HepG2 (cell line): Measurements from ENCODE around the gene MMP24OS. TPM values are rescaled to one million over a fixed set of nuclear protein-coding genes. Genes with fewer than 3 reads are reported as not detected.

Source experiments
- ADNP ChIP-seq: sonication (generic); formaldehyde crosslinking; IDR thresholded peaks from 2 replicates; pipeline ENCODE4 v1.4.0; 2020; ENCODE audit warnings: missing genetic modification reagents
- ATRX ChIP-seq: sonication (generic); formaldehyde crosslinking; IDR thresholded peaks from 2 replicates; pipeline ENCODE4 v1.4.0; 2020; ENCODE audit warnings: missing genetic modification reagents, borderline replicate concordance
- EED ChIP-seq: sonication (generic); formaldehyde crosslinking; IDR thresholded peaks from 2 replicates; pipeline ENCODE4 v1.5.0; 2020; ENCODE audit warnings: mild to moderate bottlenecking, missing genetic modification reagents
- MED13 ChIP-seq: sonication (generic); formaldehyde crosslinking; IDR thresholded peaks from 2 replicates; pipeline ENCODE4 v1.5.0; 2020; ENCODE audit warnings: missing genetic modification reagents
- POLR2AphosphoS5 ChIP-seq: IDR thresholded peaks from 2 replicates; pipeline ENCODE4 v1.6.1; 2012; ENCODE audit warnings: low read depth, low read length
- PRDM4 ChIP-seq: sonication (generic); formaldehyde crosslinking; IDR thresholded peaks from 2 replicates; pipeline ENCODE4 v1.9.0; 2021; ENCODE audit warnings: missing genetic modification reagents, borderline replicate concordance
- RAD51 ChIP-seq: fragments of 450-650 bp; IDR thresholded peaks from 2 replicates; pipeline ENCODE4 v1.6.1; 2016; ENCODE audit warnings: borderline replicate concordance
- REL ChIP-seq: sonication (generic); formaldehyde crosslinking; conservative IDR thresholded peaks from 2 replicates; pipeline ENCODE4 v1.8.0; 2022; ENCODE audit warnings: mild to moderate bottlenecking, missing genetic modification reagents, moderate library complexity
- TBP ChIP-seq: sonication (generic); formaldehyde crosslinking; IDR thresholded peaks from 2 replicates; pipeline ENCODE4 v1.5.0; 2020; ENCODE audit warnings: missing genetic modification reagents
- YEATS2 ChIP-seq: sonication (generic); formaldehyde crosslinking; IDR thresholded peaks from 2 replicates; pipeline ENCODE4 v1.4.0; 2020; ENCODE audit warnings: missing genetic modification reagents, borderline replicate concordance
- ZBTB21 ChIP-seq: sonication (generic); formaldehyde crosslinking; IDR thresholded peaks from 2 replicates; pipeline ENCODE4 v1.4.0; 2020; ENCODE audit warnings: missing genetic modification reagents
- ZFP36 ChIP-seq: fragments of 150-350 bp; IDR thresholded peaks from 2 replicates; pipeline ENCODE4 v1.6.1; 2018; ENCODE audit warnings: borderline replicate concordance, low read length, low read depth; ENCODE audit not compliant: partially characterized antibody
- ZFP90 ChIP-seq: sonication (generic); formaldehyde crosslinking; IDR thresholded peaks from 2 replicates; pipeline ENCODE4 v1.8.0; 2022; ENCODE audit warnings: missing genetic modification reagents, mild to moderate bottlenecking, inconsistent platforms, borderline replicate concordance
- ZKSCAN5 ChIP-seq: sonication (generic); formaldehyde crosslinking; IDR thresholded peaks from 2 replicates; pipeline ENCODE4 v1.5.1; 2020; ENCODE audit warnings: mild to moderate bottlenecking, missing genetic modification reagents
- ZNF138 ChIP-seq: sonication (generic); formaldehyde crosslinking; IDR thresholded peaks from 2 replicates; pipeline ENCODE4 v1.5.0; 2020; ENCODE audit warnings: mild to moderate bottlenecking, low read depth, missing genetic modification reagents
- ZNF263 ChIP-seq: sonication (generic); formaldehyde crosslinking; IDR thresholded peaks from 2 replicates; pipeline ENCODE4 v1.4.0; 2020; ENCODE audit warnings: missing genetic modification reagents
- ZNF329 ChIP-seq: sonication (generic); formaldehyde crosslinking; IDR thresholded peaks from 2 replicates; pipeline ENCODE4 v1.9.0; 2021; ENCODE audit warnings: low read depth, mild to moderate bottlenecking, missing genetic modification reagents
- ZNF362 ChIP-seq: sonication (generic); formaldehyde crosslinking; IDR thresholded peaks from 2 replicates; pipeline ENCODE4 v1.4.0; 2020; ENCODE audit warnings: missing genetic modification reagents, mild to moderate bottlenecking, borderline replicate concordance
- ZNF501 ChIP-seq: sonication (generic); formaldehyde crosslinking; IDR thresholded peaks from 2 replicates; pipeline ENCODE4 v1.5.1; 2020; ENCODE audit warnings: mild to moderate bottlenecking, moderate library complexity, missing genetic modification reagents
- ZNF570 ChIP-seq: sonication (generic); formaldehyde crosslinking; IDR thresholded peaks from 2 replicates; pipeline ENCODE4 v1.4.0; 2020; ENCODE audit warnings: mild to moderate bottlenecking, missing genetic modification reagents, borderline replicate concordance
- ZNF670 ChIP-seq: sonication (generic); formaldehyde crosslinking; IDR thresholded peaks from 2 replicates; pipeline ENCODE4 v1.8.0; 2022; ENCODE audit warnings: mild to moderate bottlenecking, missing genetic modification reagents, borderline replicate concordance
- ZSCAN20 ChIP-seq: sonication (generic); formaldehyde crosslinking; IDR thresholded peaks from 2 replicates; pipeline ENCODE4 v1.4.0; 2020; ENCODE audit warnings: missing genetic modification reagents, mild to moderate bottlenecking, borderline replicate concordance
- polyA plus RNA-seq, 8 experiments: library from polyadenylated mRNA; depleted of rRNA in 3 of 8; stranded (reverse) in 7 of 8; unstranded in 1 of 8; fragments of >200 nt; fragmentation: Illumina TruSeq in 4 of 8; extraction: Trizol in 4 of 8; gene quantifications; 2 replicates each; pipeline versions ENCODE4 v1.2.1 to v1.2.3, GENCODE V29; 2011 to 2016; ENCODE audit warnings: low read depth in 4 of 8, missing spikeins in 1 of 8, mixed read lengths in 1 of 8; ENCODE audit not compliant: insufficient read depth in 1 of 8
- total RNA-seq, 5 experiments: library from RNA; depleted of rRNA; stranded (reverse); fragments of >200 nt; fragmentation: Illumina TruSeq; extraction: Trizol; gene quantifications; 2 replicates each; pipeline ENCODE4 v1.2.3, GENCODE V29; 2016; ENCODE audit warnings: low read depth in 1 of 5
- TF ChIP-seq, protein P1 (sequence below): IDR thresholded peaks from 2 replicates; pipeline ENCODE4 v1.6.1; 2016; ENCODE audit warnings: missing compliant biosample characterization, missing genetic modification reagents, borderline replicate concordance
- TF ChIP-seq, protein P2 (sequence below): sonication (generic); formaldehyde crosslinking; conservative IDR thresholded peaks from 2 replicates; pipeline ENCODE4 v1.8.0; 2022; ENCODE audit warnings: missing genetic modification reagents

Gene MMP24OS
- total and polyA plus RNA-seq, 2 of the 13 experiments (the other 11 are each of a cell fraction or from before 2014, with no cell fraction given): 6.0 to 8.5 TPM

GRCh38 chr20:35284267-35284991 lies 6.5 kb upstream of the MMP24OS start, which contains the start of gene EIF6 (continued):
- TF ChIP-seq PRDM4 (CRISPR knock-in tag) (peak; percentile 63; the same call in 1 of the 2 replicates), ZFP90 (CRISPR knock-in tag) (no peak; the same call in 1 of the 2 replicates), TBP (no peak), POLR2AphosphoS5 (peak; percentile 99), ZFP36 (no peak), ATRX (no peak), EED (CRISPR knock-in tag) (no peak), ZBTB21 (CRISPR knock-in tag) (peak; percentile 61), ZNF362 (CRISPR knock-in tag) (peak; percentile 39), ADNP (CRISPR knock-in tag) (no peak), ZNF570 (CRISPR knock-in tag) (peak; percentile 96), RAD51 (no peak), REL (CRISPR knock-in tag) (peak; percentile 91), YEATS2 (CRISPR knock-in tag) (peak; percentile 90; the same call in 1 of the 2 replicates), ZNF329 (CRISPR knock-in tag) (peak; percentile 59; the same call in 1 of the 2 replicates), ZNF670 (CRISPR knock-in tag) (peak; percentile 96; the same call in 1 of the 2 replicates), ZKSCAN5 (peak; percentile 73), ZNF263 (CRISPR knock-in tag) (no peak; the same call in 1 of the 2 replicates), ZNF501 (peak; percentile 91), ZSCAN20 (CRISPR knock-in tag) (no peak), MED13 (CRISPR knock-in tag) (0 out of 2 replicates have a peak, but pooled peaks have one; percentile 13), ZNF138 (CRISPR knock-in tag) (peak; percentile 19; the same call in 1 of the 2 replicates)
- TF ChIP-seq, protein P1, sequence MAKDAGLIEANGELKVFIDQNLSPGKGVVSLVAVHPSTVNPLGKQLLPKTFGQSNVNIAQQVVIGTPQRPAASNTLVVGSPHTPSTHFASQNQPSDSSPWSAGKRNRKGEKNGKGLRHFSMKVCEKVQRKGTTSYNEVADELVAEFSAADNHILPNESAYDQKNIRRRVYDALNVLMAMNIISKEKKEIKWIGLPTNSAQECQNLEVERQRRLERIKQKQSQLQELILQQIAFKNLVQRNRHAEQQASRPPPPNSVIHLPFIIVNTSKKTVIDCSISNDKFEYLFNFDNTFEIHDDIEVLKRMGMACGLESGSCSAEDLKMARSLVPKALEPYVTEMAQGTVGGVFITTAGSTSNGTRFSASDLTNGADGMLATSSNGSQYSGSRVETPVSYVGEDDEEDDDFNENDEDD: peak; percentile 68; the same call in 1 of the 2 replicates
- TF ChIP-seq, protein P2, sequence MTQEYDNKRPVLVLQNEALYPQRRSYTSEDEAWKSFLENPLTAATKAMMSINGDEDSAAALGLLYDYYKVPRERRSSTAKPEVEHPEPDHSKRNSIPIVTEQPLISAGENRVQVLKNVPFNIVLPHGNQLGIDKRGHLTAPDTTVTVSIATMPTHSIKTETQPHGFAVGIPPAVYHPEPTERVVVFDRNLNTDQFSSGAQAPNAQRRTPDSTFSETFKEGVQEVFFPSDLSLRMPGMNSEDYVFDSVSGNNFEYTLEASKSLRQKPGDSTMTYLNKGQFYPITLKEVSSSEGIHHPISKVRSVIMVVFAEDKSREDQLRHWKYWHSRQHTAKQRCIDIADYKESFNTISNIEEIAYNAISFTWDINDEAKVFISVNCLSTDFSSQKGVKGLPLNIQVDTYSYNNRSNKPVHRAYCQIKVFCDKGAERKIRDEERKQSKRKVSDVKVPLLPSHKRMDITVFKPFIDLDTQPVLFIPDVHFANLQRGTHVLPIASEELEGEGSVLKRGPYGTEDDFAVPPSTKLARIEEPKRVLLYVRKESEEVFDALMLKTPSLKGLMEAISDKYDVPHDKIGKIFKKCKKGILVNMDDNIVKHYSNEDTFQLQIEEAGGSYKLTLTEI (CRISPR knock-in tag): no peak
